H9 (cell line): Measurements from ENCODE around the gene DUSP16. TPM values are rescaled to one million over a fixed set of nuclear protein-coding genes. Genes with fewer than 3 reads are reported as not detected.
A peak's percentile ranks its signal among the peaks of the same experiment; 100 is the strongest.

Source experiments
- DNase-seq: peaks from one replicate; pipeline ENCODE4 v3.0.0-alpha.2; 2017
- H2AFZ ChIP-seq: one replicate; pipeline ENCODE4 v1.6.1; 2013; ENCODE audit warnings: mild to moderate bottlenecking, low read length, control low read depth, moderate library complexity
- H2AK5ac ChIP-seq: 2 replicates; pipeline ENCODE4 v1.6.1; 2013; ENCODE audit warnings: low read length, control low read depth, mixed read lengths; ENCODE audit not compliant: insufficient read length
- H2BK120ac ChIP-seq: one replicate; pipeline ENCODE4 v1.6.1; 2013; ENCODE audit warnings: low read depth, mild to moderate bottlenecking, low read length, control low read depth, inconsistent platforms; ENCODE audit not compliant: poor library complexity, severe bottlenecking
- H2BK12ac ChIP-seq: 2 replicates; pipeline ENCODE4 v1.6.1; 2013; ENCODE audit warnings: low read length, control low read depth, mixed read lengths, low read depth; ENCODE audit not compliant: insufficient read length
- H2BK15ac ChIP-seq: 2 replicates; pipeline ENCODE4 v1.6.1; 2013; ENCODE audit warnings: low read depth, low read length, control low read depth
- H2BK20ac ChIP-seq: one replicate; pipeline ENCODE4 v1.6.1; 2013; ENCODE audit warnings: low read depth, mild to moderate bottlenecking, low read length, control low read depth, inconsistent platforms; ENCODE audit not compliant: poor library complexity, severe bottlenecking
- H2BK5ac ChIP-seq: 2 replicates; pipeline ENCODE4 v1.6.1; 2013; ENCODE audit warnings: low read length, control low read depth, mixed read lengths; ENCODE audit not compliant: insufficient read length
- H3K14ac ChIP-seq: 2 replicates; pipeline ENCODE4 v1.6.1; 2013; ENCODE audit warnings: low read length, control low read depth; ENCODE audit not compliant: insufficient read depth
- H3K18ac ChIP-seq: 2 replicates; pipeline ENCODE4 v1.6.1; 2013; ENCODE audit warnings: low read depth, mild to moderate bottlenecking, mixed read lengths, low read length, control low read depth; ENCODE audit not compliant: insufficient read length
- H3K23ac ChIP-seq: 2 replicates; pipeline ENCODE4 v1.6.1; 2013; ENCODE audit warnings: low read length, control low read depth, mixed read lengths, low read depth; ENCODE audit not compliant: insufficient read length
- H3K23me2 ChIP-seq: 2 replicates; pipeline ENCODE4 v1.6.1; 2013; ENCODE audit warnings: low read depth, mild to moderate bottlenecking, mixed read lengths, low read length, control low read depth; ENCODE audit not compliant: insufficient read length, poor library complexity, severe bottlenecking
- H3K27ac ChIP-seq: 2 replicates; pipeline ENCODE4 v1.5.1; 2013; ENCODE audit warnings: low read length, control low read depth, mixed read lengths, low read depth; ENCODE audit not compliant: insufficient read length
- H3K27me3 ChIP-seq: 2 replicates; pipeline ENCODE4 v1.6.1; 2013; ENCODE audit warnings: low read length, control low read depth, inconsistent platforms; ENCODE audit not compliant: insufficient read depth
- H3K4ac ChIP-seq: 2 replicates; pipeline ENCODE4 v1.6.1; 2013; ENCODE audit warnings: low read depth, mild to moderate bottlenecking, control low read depth, inconsistent platforms, low read length, moderate library complexity
- H3K4me1 ChIP-seq: 2 replicates; pipeline ENCODE4 v1.6.1; 2013; ENCODE audit warnings: low read length, control low read depth, inconsistent platforms; ENCODE audit not compliant: insufficient read depth
- H3K4me2 ChIP-seq: 2 replicates; pipeline ENCODE4 v1.6.1; 2013; ENCODE audit warnings: low read length, control low read depth, mixed read lengths; ENCODE audit not compliant: insufficient read length, insufficient read depth
- H3K56ac ChIP-seq: 2 replicates; pipeline ENCODE4 v1.6.1; 2013; ENCODE audit warnings: low read depth, mild to moderate bottlenecking, mixed read lengths, low read length, control low read depth; ENCODE audit not compliant: insufficient read length
- H3K79me1 ChIP-seq: 2 replicates; pipeline ENCODE4 v1.6.1; 2013; ENCODE audit warnings: low read depth, mild to moderate bottlenecking, moderate library complexity, low read length, control low read depth, inconsistent platforms; ENCODE audit not compliant: insufficient read depth, poor library complexity, severe bottlenecking
- H3K79me2 ChIP-seq: 2 replicates; pipeline ENCODE4 v1.6.1; 2013; ENCODE audit warnings: low read length, control low read depth, inconsistent platforms; ENCODE audit not compliant: insufficient read depth
- H3K9ac ChIP-seq: 2 replicates; pipeline ENCODE4 v1.6.1; 2013; ENCODE audit warnings: low read length, control low read depth, mixed read lengths; ENCODE audit not compliant: insufficient read length; ENCODE audit errors: extremely low read depth
- H3K9me3 ChIP-seq: one replicate; pipeline ENCODE4 v1.6.1; 2013; ENCODE audit warnings: low read depth, low read length, inconsistent platforms; ENCODE audit not compliant: control insufficient read depth
- H3T11ph ChIP-seq: one replicate; pipeline ENCODE4 v1.6.1; 2013; ENCODE audit warnings: mild to moderate bottlenecking, low read length, control low read depth, inconsistent platforms
- H4K20me1 ChIP-seq: one replicate; pipeline ENCODE4 v1.6.1; 2013; ENCODE audit not compliant: control insufficient read depth, insufficient read length, insufficient read depth
- H4K5ac ChIP-seq: 2 replicates; pipeline ENCODE4 v1.6.1; 2013; ENCODE audit warnings: low read depth, mild to moderate bottlenecking, mixed read lengths, low read length, control low read depth; ENCODE audit not compliant: insufficient read length
- H4K8ac ChIP-seq: replicated peaks from 2 replicates; pipeline ENCODE4 v1.6.1; 2013; ENCODE audit warnings: low read length, control low read depth, mixed read lengths, low read depth; ENCODE audit not compliant: insufficient read length
- H4K91ac ChIP-seq: 2 replicates; pipeline ENCODE4 v1.6.1; 2013; ENCODE audit warnings: low read depth, mild to moderate bottlenecking, moderate library complexity, mixed read lengths, low read length, control low read depth; ENCODE audit not compliant: insufficient read length
- H3K27ac Mint-ChIP-seq, 3 experiments: 2 replicates in 2 of 3; 3 replicates in 1 of 3; pipeline ENCODE4 v1.8.0; 2020 to 2021; ENCODE audit warnings: mixed read lengths in 3 of 3, mild to moderate bottlenecking in 1 of 3, moderate library complexity in 1 of 3
- H3K27me3 Mint-ChIP-seq: 2 replicates; pipeline ENCODE4 v1.8.0; 2021; ENCODE audit warnings: low read depth, mild to moderate bottlenecking, moderate library complexity, mixed read lengths
- H3K36me3 Mint-ChIP-seq, 3 experiments: 2 replicates in 2 of 3; 3 replicates in 1 of 3; pipeline ENCODE4 v1.8.0; 2020 to 2021; ENCODE audit warnings: low read depth in 3 of 3, mixed read lengths in 3 of 3; ENCODE audit not compliant: insufficient read depth in 1 of 3
- H3K4me1 Mint-ChIP-seq, 2 experiments: 2 replicates each; pipeline ENCODE4 v1.8.0; 2020; ENCODE audit warnings: mixed read lengths in 2 of 2
- H3K4me3 Mint-ChIP-seq, 2 experiments: 2 replicates in 1 of 2; 3 replicates in 1 of 2; pipeline ENCODE4 v1.8.0; 2020 to 2021; ENCODE audit warnings: mild to moderate bottlenecking in 2 of 2, mixed read lengths in 2 of 2, moderate library complexity in 1 of 2
- H3K9me3 Mint-ChIP-seq, 2 experiments: 2 replicates in 1 of 2; 3 replicates in 1 of 2; pipeline ENCODE4 v1.8.0; 2020; ENCODE audit warnings: mild to moderate bottlenecking in 2 of 2, mixed read lengths in 2 of 2, moderate library complexity in 1 of 2
- WGBS: extraction: QIAGEN DNeasy Blood & Tissue Kit; methylation state at CpG from one replicate; pipeline ENCODE4 v1.1.7; 2013; ENCODE audit warnings: missing lambda C conversion rate, low lambda C conversion rate, mixed read lengths; ENCODE audit not compliant: insufficient read length; ENCODE audit errors: extremely low coverage; 5-methylcytosine and 5-hydroxymethylcytosine counted together
- total RNA-seq: library from RNA; stranded (reverse); gene quantifications from 2 replicates; pipeline ENCODE4 v1.2.1, GENCODE V29; 2021
- TF ChIP-seq, protein P1 (sequence below): fragments of 200-600 bp; sonication (generic); conservative IDR thresholded peaks from 3 replicates; pipeline ENCODE4 v1.8.0; 2021; ENCODE audit warnings: antibody characterized with exemption, mild to moderate bottlenecking

The DUSP16 gene
- total RNA-seq, 1 experiment from 2014 or later: 64.0 TPM

GRCh38 chr12:12443431-12443878 lies 119.2 kb downstream of the DUSP16 start:
- no CpG with 5 or more reads among the region's 5 CpGs for WGBS
- Histone ChIP-seq H3K79me1 (no peaks in the 10 kb centered on the region), H2AK5ac (no peak overlapping the region), H2AFZ (no peak overlapping the region), H3K9ac (no peak overlapping the region), H3K4me1 (no peaks in the 10 kb centered on the region), H3K9me3 (no peaks in the 10 kb centered on the region), H4K91ac (no peak overlapping the region), H2BK15ac (no peak overlapping the region), H3K79me2 (no peaks in the 10 kb centered on the region), H3K56ac (no peak overlapping the region), H3K23me2 (no peaks in the 10 kb centered on the region), H2BK120ac (no peak overlapping the region), H2BK12ac (no peak overlapping the region), H3K4me2 (no peak overlapping the region), H4K8ac (no peak overlapping the region), H2BK20ac (no peak overlapping the region), H3K23ac (no peak overlapping the region), H3T11ph (no peak overlapping the region), H3K14ac (no peak overlapping the region), H2BK5ac (no peak overlapping the region), H4K5ac (no peak overlapping the region), H3K4ac (no peak overlapping the region), H3K27me3 (no peaks in the 10 kb centered on the region), H3K27ac (no peak overlapping the region), H3K18ac (no peak overlapping the region), H4K20me1 (no peaks in the 10 kb centered on the region)
- peak overlapping the region in 1 of 3 experiments; percentile 42; a peak in 2 of 7 replicates for H3K27ac Mint-ChIP-seq
- DNase-seq: no peak
- H3K4me3 Mint-ChIP-seq: no peak overlapping the region
- H3K27me3 Mint-ChIP-seq: no peaks in the 10 kb centered on the region
- no peaks in the 10 kb centered on the region for H3K9me3 Mint-ChIP-seq
- H3K36me3 Mint-ChIP-seq: no peaks in the 10 kb centered on the region
- TF ChIP-seq, protein P1, sequence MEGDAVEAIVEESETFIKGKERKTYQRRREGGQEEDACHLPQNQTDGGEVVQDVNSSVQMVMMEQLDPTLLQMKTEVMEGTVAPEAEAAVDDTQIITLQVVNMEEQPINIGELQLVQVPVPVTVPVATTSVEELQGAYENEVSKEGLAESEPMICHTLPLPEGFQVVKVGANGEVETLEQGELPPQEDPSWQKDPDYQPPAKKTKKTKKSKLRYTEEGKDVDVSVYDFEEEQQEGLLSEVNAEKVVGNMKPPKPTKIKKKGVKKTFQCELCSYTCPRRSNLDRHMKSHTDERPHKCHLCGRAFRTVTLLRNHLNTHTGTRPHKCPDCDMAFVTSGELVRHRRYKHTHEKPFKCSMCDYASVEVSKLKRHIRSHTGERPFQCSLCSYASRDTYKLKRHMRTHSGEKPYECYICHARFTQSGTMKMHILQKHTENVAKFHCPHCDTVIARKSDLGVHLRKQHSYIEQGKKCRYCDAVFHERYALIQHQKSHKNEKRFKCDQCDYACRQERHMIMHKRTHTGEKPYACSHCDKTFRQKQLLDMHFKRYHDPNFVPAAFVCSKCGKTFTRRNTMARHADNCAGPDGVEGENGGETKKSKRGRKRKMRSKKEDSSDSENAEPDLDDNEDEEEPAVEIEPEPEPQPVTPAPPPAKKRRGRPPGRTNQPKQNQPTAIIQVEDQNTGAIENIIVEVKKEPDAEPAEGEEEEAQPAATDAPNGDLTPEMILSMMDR: no peak
- H3K4me1 Mint-ChIP-seq: peaks cover 13 to 15% of the 10 kb centered on the region in 2 experiments
